Measurements from ENCODE around the gene DEDD.
A peak's percentile ranks its signal among the peaks of the same experiment; 100 is the strongest.

Gene DEDD

GRCh38 chr1:161159913-161160243 is 27.4 kb upstream of the DEDD start:
- TF ChIP-seq SIN3A (IDR thresholded peaks at IDR 0.05; ENCODE audit: borderline replicate concordance, insufficient read depth, low read length) (no peak), TAF1 (IDR thresholded peaks at IDR 0.05; ENCODE audit: borderline replicate concordance, insufficient read depth, low read length) (no peak), REST (IDR thresholded peaks at IDR 0.05; ENCODE audit: insufficient read depth in 1 of 2, low read depth in 2 of 2, low read length in 2 of 2) (no peak), POLR2AphosphoS5 (IDR thresholded peaks at IDR 0.05; ENCODE audit: low read depth, low read length) (no peak), FOXP2 (optimal IDR thresholded peaks at IDR 0.05; ENCODE audit: borderline replicate concordance, extremely low read depth, extremely low read length, insufficient read depth) (no peak)

DNA sequence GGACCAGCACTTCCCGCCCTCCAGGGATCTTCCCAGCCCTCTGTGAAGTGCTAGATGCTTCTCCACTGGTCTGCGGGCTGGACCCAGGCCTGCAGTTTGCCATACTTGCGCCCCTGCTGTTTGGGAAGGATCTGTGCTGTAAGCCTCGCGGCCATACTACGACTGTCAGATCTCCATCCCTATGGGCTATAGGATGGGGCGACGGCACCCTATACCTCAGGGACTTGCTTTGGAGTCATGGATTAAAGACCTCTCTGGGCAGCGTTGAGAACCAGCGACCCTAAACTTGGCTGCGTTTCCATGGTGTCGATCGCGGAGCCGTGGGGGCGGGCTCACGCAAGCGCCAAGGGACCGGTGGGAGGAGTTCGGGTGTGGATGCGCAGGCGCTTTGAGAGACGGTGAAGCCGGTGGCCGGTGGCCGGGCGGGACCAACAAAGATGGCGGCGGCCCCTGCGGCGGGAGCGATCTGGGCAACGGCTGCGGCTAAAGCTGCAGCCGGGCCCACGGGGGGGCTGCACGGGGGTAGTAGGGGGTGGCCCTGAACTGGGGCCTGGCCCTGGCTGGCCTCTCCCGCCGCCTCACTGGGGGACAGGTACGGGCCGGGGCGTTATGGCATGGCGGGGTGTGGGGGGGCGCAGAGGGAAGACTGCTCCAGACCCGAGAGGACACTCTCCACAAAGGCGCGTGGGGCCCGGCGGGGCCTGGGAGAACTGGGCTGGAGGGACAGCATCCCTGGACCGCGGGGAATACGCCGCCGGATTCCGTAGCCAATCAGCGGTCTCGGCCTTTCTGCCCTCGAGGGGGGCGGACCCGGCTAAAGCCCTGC is 26.8 kb upstream of the DEDD start, which contains the start of gene USP21:
TSS of gene USP21 (plus strand) at position 414 of the 826 bp plus-strand sequence. CDS start 1,141 bp downstream, outside the sequence.
- no peak for TF ChIP-seq SIN3A (IDR thresholded peaks at IDR 0.05; ENCODE audit: borderline replicate concordance, insufficient read depth, low read length)
- TF ChIP-seq TAF1 (IDR thresholded peaks at IDR 0.05; ENCODE audit: borderline replicate concordance, insufficient read depth, low read length): peak; percentile 99
- no peak for TF ChIP-seq FOXP2 (optimal IDR thresholded peaks at IDR 0.05; ENCODE audit: borderline replicate concordance, extremely low read depth, extremely low read length, insufficient read depth)
- TF ChIP-seq POLR2AphosphoS5 (IDR thresholded peaks at IDR 0.05; ENCODE audit: low read depth, low read length): peak; percentile 74; the same call in 1 of the 2 replicates
- TF ChIP-seq REST (IDR thresholded peaks at IDR 0.05; ENCODE audit: insufficient read depth in 1 of 2, low read depth in 2 of 2, low read length in 2 of 2): peak in 1 of 2 experiments; percentile 70; a peak in 1 of 4 replicates

- no peak for TF ChIP-seq FOXP2 (optimal IDR thresholded peaks at IDR 0.05; ENCODE audit: borderline replicate concordance, extremely low read depth, extremely low read length, insufficient read depth)
- TF ChIP-seq POLR2AphosphoS5 (IDR thresholded peaks at IDR 0.05; ENCODE audit: low read depth, low read length): no peak
- no peak for TF ChIP-seq SIN3A (IDR thresholded peaks at IDR 0.05; ENCODE audit: borderline replicate concordance, insufficient read depth, low read length)
- TF ChIP-seq REST (IDR thresholded peaks at IDR 0.05; ENCODE audit: insufficient read depth in 1 of 2, low read depth in 2 of 2, low read length in 2 of 2): no peak
- TF ChIP-seq TAF1 (IDR thresholded peaks at IDR 0.05; ENCODE audit: borderline replicate concordance, insufficient read depth, low read length): no peak
These were observed 26.0 kb upstream of the DEDD start for GRCh38 chr1:161158316-161159010.

- TF ChIP-seq REST (IDR thresholded peaks at IDR 0.05; ENCODE audit: insufficient read depth in 1 of 2, low read depth in 2 of 2, low read length in 2 of 2) (no peak), SIN3A (IDR thresholded peaks at IDR 0.05; ENCODE audit: borderline replicate concordance, insufficient read depth, low read length) (no peak), TAF1 (IDR thresholded peaks at IDR 0.05; ENCODE audit: borderline replicate concordance, insufficient read depth, low read length) (no peak), POLR2AphosphoS5 (IDR thresholded peaks at IDR 0.05; ENCODE audit: low read depth, low read length) (no peak), FOXP2 (optimal IDR thresholded peaks at IDR 0.05; ENCODE audit: borderline replicate concordance, extremely low read depth, extremely low read length, insufficient read depth) (no peak)
These were observed 25.4 kb upstream of the DEDD start for GRCh38 chr1:161157867-161158266.

Data from PFSK-1 (cell line).